ENCODE results near the gene MMP10.

The MMP10 gene

GRCh38 chr11:102780491-102780918 is at the start of gene MMP10:
MMP10 (minus strand) TSS chr11:102780628; CDS start chr11:102780591, 37 bp downstream.
- DNase-seq, result peak; percentile 41 to 93 (median 62)

- DNase-seq, result peak in 2 of 3 experiments; percentile 25 to 48
These were observed 49.0 kb upstream of the MMP10 start for GRCh38 chr11:102829316-102830000.

GRCh38 chr11:102824556-102824955 is 44.1 kb upstream of the MMP10 start:
- no peak for DNase-seq

- no peak for DNase-seq
These were observed 39.1 kb upstream of the MMP10 start for GRCh38 chr11:102819491-102819890.

GRCh38 chr11:102813484-102813883 is 33.1 kb upstream of the MMP10 start:
- DNase-seq, result no peak

- DNase-seq, result no peak
These were observed 31.8 kb upstream of the MMP10 start for GRCh38 chr11:102812188-102812587.

- peak; percentile 30 to 70 (median 32) for DNase-seq
These were observed 30.7 kb upstream of the MMP10 start for GRCh38 chr11:102810950-102811660.

- DNase-seq, result no peak
These were observed 29.5 kb upstream of the MMP10 start for GRCh38 chr11:102809971-102810370.

- no peak for DNase-seq
These were observed 27.5 kb upstream of the MMP10 start for GRCh38 chr11:102807921-102808320.

GRCh38 chr11:102806296-102806695 is 25.9 kb upstream of the MMP10 start:
- no peak for DNase-seq

GRCh38 chr11:102802341-102802740 is 21.9 kb upstream of the MMP10 start:
- DNase-seq, result no peak

- no peak for DNase-seq
These were observed 20.3 kb upstream of the MMP10 start for GRCh38 chr11:102800767-102801166.

GRCh38 chr11:102799681-102800340 is 19.4 kb upstream of the MMP10 start:
- DNase-seq, result no peak

GRCh38 chr11:102798012-102798746 is 17.8 kb upstream of the MMP10 start, which contains the start of gene MMP1:
MMP1 (minus strand) TSS chr11:102798160; CDS start chr11:102798092, 68 bp downstream.
- DNase-seq, result no peak

- peak in 2 of 3 experiments; percentile 16 to 22 for DNase-seq
These were observed 14.0 kb upstream of the MMP10 start for GRCh38 chr11:102794382-102794781.

GRCh38 chr11:102793677-102794290 is 13.4 kb upstream of the MMP10 start:
- DNase-seq, result no peak

GRCh38 chr11:102792604-102793003 is 12.2 kb upstream of the MMP10 start:
- no peak for DNase-seq

GRCh38 chr11:102791271-102792036 is 11.0 kb upstream of the MMP10 start:
- no peak for DNase-seq

- no peak for DNase-seq
These were observed 8.0 kb upstream of the MMP10 start for GRCh38 chr11:102788334-102788995.

GRCh38 chr11:102784380-102784779 is 4.0 kb upstream of the MMP10 start:
- no peak for DNase-seq

GRCh38 chr11:102783720-102784119 is 3.3 kb upstream of the MMP10 start:
- DNase-seq, result peak in 2 of 3 experiments; percentile 91 to 99

Data from NCI-H1417 (cell line).